LNCaP clone FGC (cell line): ENCODE data around the gene HDAC4.

Experiments used
- DNase-seq: peaks from one replicate; pipeline ENCODE4 v3.0.0-alpha.2; 2011; ENCODE audit warnings: low read depth
- H3K4me3 ChIP-seq: 2 replicates; pipeline ENCODE4 v1.5.1; 2011; ENCODE audit warnings: mild to moderate bottlenecking, low read depth, low read length, control low read depth
- TF ChIP-seq, protein P1 (sequence below): IDR thresholded peaks from 2 replicates; pipeline ENCODE4 v1.5.1; 2012; ENCODE audit warnings: mild to moderate bottlenecking; ENCODE audit not compliant: control insufficient read depth, insufficient read depth; ENCODE audit errors: extremely low read depth

HDAC4 gene

DNA sequence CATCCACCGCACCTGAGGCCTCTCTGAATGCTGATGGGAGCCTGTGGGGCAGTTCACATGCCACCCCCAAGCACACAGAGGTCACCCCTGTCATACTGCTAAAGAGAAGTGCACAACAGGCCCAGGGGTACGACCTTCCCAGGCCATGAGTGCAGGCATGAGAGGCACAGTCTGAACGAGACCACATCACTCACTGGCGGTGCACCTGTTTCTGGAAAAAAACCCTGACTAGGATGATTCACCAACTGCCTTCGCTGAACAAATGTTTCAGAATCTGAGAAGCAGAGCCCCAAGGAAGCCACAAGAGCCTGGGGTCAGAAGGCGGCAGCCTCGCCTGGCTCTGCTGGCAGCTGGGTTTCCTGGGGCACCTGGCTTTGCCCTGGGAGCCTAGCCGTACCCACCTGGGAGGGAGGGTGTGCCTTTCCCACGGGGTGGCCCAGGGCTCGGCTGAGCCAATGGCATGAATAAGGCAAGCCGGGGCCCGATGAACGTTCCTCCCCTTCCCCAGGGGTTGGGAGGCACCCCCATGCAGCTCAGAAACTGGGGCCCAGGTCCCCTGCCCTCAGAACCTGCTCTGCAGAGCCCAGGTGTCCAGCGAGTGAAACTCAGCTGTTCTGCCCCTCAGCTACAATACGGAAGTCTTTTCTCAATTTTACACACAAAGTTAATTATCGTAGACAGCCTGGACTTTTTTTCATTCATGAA is 73.8 kb downstream of the HDAC4 start:
- no peak for DNase-seq
- TF ChIP-seq, protein P1, sequence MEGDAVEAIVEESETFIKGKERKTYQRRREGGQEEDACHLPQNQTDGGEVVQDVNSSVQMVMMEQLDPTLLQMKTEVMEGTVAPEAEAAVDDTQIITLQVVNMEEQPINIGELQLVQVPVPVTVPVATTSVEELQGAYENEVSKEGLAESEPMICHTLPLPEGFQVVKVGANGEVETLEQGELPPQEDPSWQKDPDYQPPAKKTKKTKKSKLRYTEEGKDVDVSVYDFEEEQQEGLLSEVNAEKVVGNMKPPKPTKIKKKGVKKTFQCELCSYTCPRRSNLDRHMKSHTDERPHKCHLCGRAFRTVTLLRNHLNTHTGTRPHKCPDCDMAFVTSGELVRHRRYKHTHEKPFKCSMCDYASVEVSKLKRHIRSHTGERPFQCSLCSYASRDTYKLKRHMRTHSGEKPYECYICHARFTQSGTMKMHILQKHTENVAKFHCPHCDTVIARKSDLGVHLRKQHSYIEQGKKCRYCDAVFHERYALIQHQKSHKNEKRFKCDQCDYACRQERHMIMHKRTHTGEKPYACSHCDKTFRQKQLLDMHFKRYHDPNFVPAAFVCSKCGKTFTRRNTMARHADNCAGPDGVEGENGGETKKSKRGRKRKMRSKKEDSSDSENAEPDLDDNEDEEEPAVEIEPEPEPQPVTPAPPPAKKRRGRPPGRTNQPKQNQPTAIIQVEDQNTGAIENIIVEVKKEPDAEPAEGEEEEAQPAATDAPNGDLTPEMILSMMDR = no peak
- H3K4me3 ChIP-seq = no peak overlapping the region

DNA sequence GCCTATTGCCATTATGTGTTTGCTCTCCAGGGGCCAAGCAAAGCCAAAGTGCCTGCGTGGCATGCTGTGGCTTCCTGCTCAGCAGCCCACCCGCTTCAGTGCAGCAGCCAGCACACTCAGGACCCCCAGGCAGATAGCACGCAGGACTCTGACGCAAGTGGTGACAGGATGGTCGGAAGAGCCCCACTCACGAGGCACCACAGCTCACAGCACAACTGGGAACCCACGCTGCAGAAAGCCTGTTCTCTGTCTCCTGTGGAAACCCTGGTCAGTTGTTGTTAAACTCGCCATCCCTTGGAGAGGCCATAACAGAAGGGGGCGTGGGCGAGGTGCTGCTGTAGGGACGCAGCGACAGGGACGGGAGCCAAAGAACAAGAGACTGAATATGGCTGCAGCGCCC is 76.4 kb downstream of the HDAC4 start:
- no peak overlapping the region for H3K4me3 ChIP-seq
- TF ChIP-seq, protein P1 = no peak
- no peak for DNase-seq

DNA sequence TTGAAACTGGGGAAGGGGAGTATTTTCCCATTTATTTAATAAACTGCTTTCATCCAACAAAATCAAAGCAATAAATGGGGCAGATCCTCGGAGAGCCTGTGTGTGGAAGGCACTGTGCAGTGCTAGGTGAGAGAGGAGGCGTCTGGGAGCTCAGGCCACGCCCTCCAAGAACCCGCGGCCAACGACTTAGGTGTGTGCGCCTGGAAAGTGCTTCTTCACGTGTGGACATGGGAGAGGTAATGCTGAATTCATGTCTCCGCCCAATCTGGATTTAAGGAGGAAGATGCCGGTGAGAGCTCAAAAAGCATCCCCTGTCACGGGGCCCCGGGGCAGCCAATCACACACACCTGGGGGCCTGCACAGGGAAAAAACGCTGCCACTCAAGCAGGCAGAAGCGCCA is 77.4 kb downstream of the HDAC4 start:
- TF ChIP-seq, protein P1 = no peak
- H3K4me3 ChIP-seq = no peak overlapping the region

DNA sequence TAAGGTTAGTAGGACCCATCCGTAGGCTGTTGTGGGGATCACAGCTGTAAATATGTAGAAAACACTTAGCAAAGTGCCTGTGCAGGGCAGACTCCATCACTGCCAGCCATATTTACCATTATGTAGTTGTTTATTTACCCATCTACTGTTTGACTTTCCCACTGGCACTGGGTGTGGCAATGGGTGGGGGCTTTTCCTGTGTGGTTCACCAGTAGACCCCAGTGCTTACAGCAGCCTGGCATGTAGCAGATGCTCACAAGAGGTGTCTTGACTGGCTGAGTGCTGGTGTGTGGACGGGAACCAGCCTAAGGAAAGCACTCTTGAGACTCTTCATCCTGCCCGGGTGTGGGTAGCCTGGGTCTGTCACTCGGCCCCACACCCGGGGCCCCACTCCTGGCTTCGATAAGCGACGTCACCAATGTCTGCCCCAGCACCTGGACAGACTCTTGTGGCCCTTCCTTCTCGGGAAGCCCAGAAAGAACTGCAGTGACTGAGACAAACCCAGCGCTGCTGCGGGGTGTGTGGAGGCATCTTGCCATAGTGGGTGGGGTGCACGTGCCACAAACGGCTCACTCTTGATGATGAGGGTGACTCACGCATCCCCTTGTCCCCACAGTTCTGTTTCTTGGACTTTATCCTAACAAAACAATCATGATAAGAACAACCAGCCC is 78.3 kb downstream of the HDAC4 start:
- TF ChIP-seq, protein P1 = no peak
- no peak overlapping the region for H3K4me3 ChIP-seq
- no peak for DNase-seq

More for the DNA sequence above, 77.4 kb downstream of the HDAC4 start:
- DNase-seq = no peak

DNA sequence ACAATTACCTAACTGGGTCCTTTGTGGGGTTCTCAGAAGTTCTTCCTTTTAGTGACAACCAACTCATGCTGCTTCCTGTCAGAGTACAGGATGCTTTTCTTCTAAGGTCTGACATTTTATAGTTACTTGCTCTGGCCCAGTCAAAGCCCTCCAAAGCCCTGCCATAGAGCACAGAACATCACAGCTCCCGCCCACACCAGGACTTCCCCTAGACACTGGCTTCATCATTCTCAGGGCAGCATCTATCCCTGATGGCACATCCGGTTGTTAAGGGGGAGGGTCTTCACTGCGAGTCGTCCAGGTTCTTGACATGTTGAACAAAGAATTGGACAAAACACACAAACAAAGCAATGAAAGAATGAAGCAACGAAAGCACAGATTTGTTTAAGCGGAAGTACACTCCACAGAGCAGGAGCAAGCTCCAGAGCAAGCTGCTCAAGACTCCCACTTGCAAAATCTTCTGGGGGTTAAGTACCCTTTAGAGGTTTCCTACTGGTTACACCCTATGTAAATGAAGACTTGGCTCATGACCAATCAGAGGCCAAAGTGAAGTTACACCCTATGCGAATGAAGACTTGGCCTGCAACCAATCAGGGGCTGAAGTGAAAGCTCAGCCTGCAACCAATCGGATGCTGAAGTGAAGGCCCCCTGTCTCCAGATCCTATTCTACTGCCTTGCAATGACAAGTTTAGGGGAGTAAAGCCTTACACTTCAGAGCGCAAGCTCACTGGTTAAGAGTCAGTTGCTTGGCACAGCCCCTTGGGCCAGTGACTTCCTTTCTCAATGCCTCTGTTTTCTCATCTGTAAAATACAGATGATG is 79.0 kb downstream of the HDAC4 start:
- DNase-seq = no peak
- no peak overlapping the region for H3K4me3 ChIP-seq
- TF ChIP-seq, protein P1 = no peak

DNA sequence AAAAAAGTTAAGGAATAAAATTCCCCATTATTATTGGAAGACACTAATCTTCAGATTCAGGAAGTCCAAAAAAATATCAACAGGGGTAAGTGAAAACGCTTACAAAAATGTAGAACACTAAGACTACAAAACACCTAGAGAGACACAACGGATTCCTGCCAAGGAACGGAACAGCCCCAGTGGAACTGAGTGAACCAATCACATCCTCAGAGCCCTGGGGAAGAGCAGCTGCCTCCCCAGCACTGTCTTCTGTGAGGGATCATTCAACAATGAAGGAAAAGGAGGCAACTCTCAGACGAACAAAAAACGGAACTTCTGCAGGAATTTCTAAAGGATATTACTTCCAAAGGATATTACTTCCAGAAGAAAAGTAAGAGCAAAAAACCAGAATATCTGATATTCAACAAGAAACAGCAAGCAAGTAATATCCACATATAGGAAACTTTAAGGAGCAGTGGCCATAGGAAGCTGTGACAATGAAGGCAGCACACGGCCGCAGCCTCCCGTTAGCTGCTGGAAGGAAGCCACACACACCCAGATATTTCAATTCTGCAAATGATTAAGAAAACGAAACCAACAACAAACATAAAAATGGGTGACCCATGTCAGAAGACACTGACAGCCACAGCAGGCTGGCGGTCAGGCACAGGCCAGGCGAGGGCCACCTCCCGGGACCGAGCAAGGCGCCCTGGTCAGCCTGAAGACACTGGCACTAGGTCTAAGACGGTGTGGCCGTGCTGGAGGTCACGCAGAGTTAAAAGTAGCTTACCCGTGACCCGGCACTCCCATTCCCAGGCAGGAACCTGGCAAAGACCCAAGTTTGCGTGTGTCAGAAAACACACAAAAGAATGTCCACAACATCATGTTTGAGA is 81.8 kb downstream of the HDAC4 start:
- TF ChIP-seq, protein P1 = no peak
- H3K4me3 ChIP-seq = no peak overlapping the region
- DNase-seq = no peak
